LNCaP clone FGC (cell line): ENCODE results near the gene CDH12.

Experiments
- DNase-seq: peaks from one replicate; pipeline ENCODE4 v3.0.0-alpha.2; 2011; ENCODE audit warnings: low read depth
- H3K4me3 ChIP-seq: 2 replicates; pipeline ENCODE4 v1.5.1; 2011; ENCODE audit warnings: mild to moderate bottlenecking, low read depth, low read length, control low read depth
- CTCF ChIP-seq: IDR thresholded peaks from 2 replicates; pipeline ENCODE4 v1.5.1; 2012; ENCODE audit warnings: mild to moderate bottlenecking; ENCODE audit not compliant: control insufficient read depth, insufficient read depth; ENCODE audit errors: extremely low read depth

The CDH12 gene

GRCh38 chr5:22372826-22373660 lies 480.1 kb downstream of the CDH12 start:
- DNase-seq, result no peak
- TF ChIP-seq CTCF, result no peak
- H3K4me3 ChIP-seq, result no peak overlapping the region

GRCh38 chr5:22372376-22372775 lies 480.8 kb downstream of the CDH12 start:
- no peak for DNase-seq
- no peak for TF ChIP-seq CTCF
- H3K4me3 ChIP-seq, result no peak overlapping the region

- no peak for TF ChIP-seq CTCF
- no peak overlapping the region for H3K4me3 ChIP-seq
- no peak for DNase-seq
Observed at GRCh38 chr5:22354956-22355355, 498.2 kb downstream of the CDH12 start.

- no peak for TF ChIP-seq CTCF
- no peak for DNase-seq
- no peak overlapping the region for H3K4me3 ChIP-seq
Observed at GRCh38 chr5:22352493-22352892, 500.7 kb downstream of the CDH12 start.

GRCh38 chr5:22351178-22351577 lies 502.0 kb downstream of the CDH12 start:
- H3K4me3 ChIP-seq, result no peak overlapping the region
- no peak for TF ChIP-seq CTCF
- DNase-seq, result no peak

GRCh38 chr5:22348027-22348426 lies 505.1 kb downstream of the CDH12 start:
- no peak for TF ChIP-seq CTCF
- no peak for DNase-seq
- no peak overlapping the region for H3K4me3 ChIP-seq

- H3K4me3 ChIP-seq, result no peak overlapping the region
- no peak for DNase-seq
- no peak for TF ChIP-seq CTCF
Observed at GRCh38 chr5:22344000-22344399, 509.1 kb downstream of the CDH12 start.
